GM19397 (cell line): ENCODE data around the gene HIBCH.
"Not testable (repeated sequence)": the region's sequence is repeated elsewhere in the genome, so short reads cannot be mapped to it uniquely, and the experiment has no call there.

ENCODE experiments used
- ATAC-seq: cut with Tn5 transposase; IDR thresholded peaks from one replicate; pipeline ENCODE4 v1.9.1; 2021; ENCODE audit warnings: mild to moderate bottlenecking, moderate library complexity; ENCODE audit not compliant: unreplicated experiment

The HIBCH gene

DNA sequence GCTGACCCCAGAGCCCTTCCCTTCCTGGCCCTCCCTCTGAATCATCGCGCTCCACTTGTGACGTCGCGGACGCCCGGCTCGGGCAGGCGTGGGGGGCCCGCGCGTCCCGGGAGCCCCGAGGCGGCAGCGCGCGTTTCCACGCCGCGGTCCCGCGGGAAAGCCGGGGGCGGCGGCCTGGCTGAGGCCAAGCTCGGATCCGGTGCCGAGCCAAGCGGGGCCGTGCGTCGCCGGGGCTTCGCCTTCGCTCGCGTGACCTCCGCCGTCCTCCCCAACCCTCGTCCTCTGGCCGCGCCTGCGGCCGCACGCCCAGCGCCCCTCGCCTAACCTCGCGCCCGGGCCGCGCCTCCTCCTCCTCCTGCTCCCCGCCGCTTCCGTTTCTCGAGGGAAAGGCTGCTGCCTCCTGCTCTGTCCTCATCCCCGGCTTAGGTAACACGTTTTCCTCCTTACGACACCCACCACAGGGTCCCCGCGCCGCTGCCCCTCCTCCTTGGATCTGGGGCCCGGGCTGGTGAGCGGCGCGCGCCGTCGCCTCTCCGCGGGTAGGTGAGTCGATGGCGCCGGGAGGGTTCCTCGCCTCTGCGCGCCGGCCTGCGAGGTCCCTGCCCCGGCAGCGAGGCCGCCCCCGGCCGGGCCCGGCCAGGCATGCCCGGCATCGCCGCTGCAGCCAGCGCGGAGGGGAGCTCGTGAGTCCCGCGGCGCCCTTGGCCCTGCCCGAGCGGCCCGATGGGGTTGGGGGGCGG lies 24.1 kb upstream of the HIBCH start, which contains the start of gene INPP1:
TSS of gene INPP1 (plus strand) at position 54 of the 740 bp plus-strand sequence. CDS start 16,514 bp downstream, outside the sequence.
- peak; percentile 67 for ATAC-seq

- ATAC-seq: peak; percentile 32
These were observed 23.5 kb upstream of the HIBCH start for GRCh38 chr2:190343089-190343535.

DNA sequence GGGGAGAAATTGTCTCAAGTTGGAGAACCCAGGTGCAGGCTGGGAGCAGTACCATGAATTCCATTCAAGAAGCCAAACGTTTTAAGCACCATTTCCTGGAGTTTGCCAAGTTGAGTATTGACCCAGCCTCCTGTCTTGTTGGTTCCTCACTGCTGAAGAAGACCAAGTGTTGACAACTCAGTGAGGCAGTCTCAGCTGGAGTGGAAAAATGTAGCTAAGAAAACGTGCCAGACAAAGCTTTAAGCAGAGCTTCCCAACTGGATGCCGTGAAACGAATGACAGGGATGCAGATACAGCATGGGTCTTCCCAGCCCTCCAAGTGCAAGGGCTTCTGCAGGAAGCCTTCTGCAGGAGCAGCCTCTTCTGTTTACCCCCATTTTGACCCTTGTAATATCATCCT lies 23.0 kb upstream of the HIBCH start:
- no peak for ATAC-seq

GRCh38 chr2:190340369-190340768 lies 20.7 kb upstream of the HIBCH start:
- no peak for ATAC-seq

DNA sequence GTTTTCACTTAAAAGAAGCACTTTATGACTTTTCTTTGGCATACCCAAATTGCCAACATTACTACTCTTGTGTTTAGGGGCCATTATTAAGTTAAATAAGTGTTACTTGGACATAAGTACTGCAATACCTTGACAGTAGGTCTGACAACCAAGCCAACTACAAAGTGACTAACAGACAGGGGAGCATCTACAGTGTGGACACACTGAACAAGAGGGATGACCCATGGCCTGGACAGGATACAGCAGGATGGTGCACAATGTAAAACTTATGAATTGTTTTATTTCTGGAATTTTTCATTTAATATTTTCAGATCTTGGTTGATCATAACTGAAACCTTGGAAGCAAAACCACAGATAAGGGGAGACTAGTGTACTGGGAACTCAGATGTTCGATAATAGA lies 19.8 kb upstream of the HIBCH start:
- no peak for ATAC-seq

GRCh38 chr2:190338453-190338852 lies 18.8 kb upstream of the HIBCH start:
- ATAC-seq: no peak

- ATAC-seq: no peak
These were observed 16.8 kb upstream of the HIBCH start for GRCh38 chr2:190336420-190336819.

DNA sequence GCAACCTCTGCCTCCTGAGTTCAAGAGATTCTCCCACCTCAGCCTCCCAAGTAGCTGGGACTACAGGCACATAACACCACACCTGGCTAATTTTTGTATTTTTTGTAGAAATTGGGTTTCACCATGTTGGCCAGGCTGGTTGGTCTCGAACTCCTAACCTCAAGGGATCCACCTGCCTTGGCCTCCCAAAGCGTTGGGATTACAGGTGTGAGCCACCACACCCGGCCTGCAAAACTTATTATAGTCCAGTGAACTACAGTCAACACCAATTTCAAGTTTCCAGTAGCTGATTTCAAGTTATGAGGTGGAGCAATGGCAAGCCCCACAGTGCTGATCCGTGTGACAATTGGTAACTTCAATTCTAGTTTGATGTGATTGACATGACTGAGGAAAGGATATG lies 16.0 kb upstream of the HIBCH start:
- not testable (repeated sequence) for ATAC-seq

- ATAC-seq: no peak
These were observed 15.6 kb upstream of the HIBCH start for GRCh38 chr2:190335225-190335559.

- ATAC-seq: no peak
These were observed 15.0 kb upstream of the HIBCH start for GRCh38 chr2:190334479-190335224.

DNA sequence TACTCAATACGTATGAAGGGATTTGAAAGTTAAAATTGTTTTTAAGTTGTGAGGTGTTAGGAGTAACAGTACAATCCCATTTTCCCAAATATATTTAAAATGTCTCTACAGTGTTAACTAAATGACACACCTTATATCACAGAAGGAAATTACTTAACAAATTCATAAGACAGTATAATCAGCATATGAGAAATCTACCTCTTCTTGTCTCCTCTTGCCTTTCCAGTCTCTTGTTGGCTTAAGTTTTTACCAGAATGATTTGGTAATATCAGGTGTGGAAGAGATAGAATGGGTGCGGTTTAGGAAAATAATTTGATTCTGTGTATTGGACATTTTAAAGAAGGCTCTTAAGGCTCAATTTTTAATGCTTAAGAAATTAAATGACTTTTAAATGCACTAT lies 14.3 kb upstream of the HIBCH start:
- ATAC-seq: no peak

DNA sequence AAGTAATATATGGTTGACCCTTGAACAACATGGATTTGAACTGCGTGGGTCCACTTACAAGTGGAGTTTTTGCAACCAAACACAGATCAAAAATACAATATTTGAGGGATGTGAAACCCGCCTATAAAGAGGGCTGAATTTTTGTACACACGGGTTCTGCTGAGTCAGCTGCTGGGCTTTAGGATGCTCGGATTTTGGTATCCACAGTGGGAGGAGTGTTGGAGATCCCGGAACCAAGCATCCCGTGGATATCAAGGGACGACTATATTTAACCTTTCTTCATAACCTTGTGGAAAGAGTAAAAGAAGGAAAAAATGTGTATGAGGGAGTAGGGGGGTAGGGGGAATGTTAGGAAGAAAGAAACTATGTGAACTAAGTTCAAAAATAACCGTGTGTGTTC lies 13.8 kb upstream of the HIBCH start:
- no peak for ATAC-seq

GRCh38 chr2:190328573-190329147 lies 9.0 kb upstream of the HIBCH start:
- no peak for ATAC-seq

GRCh38 chr2:190327867-190328572 lies 8.4 kb upstream of the HIBCH start:
- no peak for ATAC-seq

- ATAC-seq: no peak
These were observed 6.0 kb upstream of the HIBCH start for GRCh38 chr2:190325588-190325987.

DNA sequence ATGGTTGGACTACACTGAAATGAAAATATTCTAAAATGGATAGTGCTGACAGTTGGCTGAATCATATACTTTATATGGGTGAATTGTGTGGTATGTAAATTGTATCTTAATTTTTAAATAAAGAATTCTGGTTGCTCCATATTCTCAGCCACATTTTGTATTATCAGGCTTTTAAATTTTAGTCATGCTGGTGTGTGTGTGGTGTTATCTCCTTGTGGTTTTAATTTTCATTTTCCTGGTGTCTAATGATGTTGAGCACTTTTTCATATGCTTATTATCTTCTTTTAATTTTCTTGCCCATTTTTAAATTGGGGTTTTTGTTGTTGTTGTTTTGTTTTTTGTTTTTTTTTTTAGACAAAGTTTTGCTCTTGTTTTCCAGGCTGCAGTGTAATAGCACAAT lies 3.8 kb upstream of the HIBCH start:
- ATAC-seq: no peak

DNA sequence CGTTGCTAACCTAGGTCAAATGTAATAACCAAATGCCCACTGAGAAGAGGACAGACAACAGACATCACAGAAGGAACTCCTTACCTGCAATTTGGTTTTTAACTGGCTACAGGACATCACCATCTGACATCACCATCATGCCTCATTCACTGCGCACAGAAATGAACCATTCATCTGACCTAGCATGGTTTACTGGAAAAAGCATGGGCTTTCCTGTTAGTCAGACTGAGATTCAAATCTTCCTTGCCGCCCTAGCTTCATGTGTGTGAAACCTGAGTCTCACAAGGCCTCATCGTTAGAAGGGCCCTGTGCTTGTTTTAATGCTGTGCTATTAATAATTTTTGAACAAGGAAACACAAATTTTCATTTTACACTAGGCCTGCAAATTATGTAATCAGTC lies 1.1 kb upstream of the HIBCH start:
- no peak for ATAC-seq

DNA sequence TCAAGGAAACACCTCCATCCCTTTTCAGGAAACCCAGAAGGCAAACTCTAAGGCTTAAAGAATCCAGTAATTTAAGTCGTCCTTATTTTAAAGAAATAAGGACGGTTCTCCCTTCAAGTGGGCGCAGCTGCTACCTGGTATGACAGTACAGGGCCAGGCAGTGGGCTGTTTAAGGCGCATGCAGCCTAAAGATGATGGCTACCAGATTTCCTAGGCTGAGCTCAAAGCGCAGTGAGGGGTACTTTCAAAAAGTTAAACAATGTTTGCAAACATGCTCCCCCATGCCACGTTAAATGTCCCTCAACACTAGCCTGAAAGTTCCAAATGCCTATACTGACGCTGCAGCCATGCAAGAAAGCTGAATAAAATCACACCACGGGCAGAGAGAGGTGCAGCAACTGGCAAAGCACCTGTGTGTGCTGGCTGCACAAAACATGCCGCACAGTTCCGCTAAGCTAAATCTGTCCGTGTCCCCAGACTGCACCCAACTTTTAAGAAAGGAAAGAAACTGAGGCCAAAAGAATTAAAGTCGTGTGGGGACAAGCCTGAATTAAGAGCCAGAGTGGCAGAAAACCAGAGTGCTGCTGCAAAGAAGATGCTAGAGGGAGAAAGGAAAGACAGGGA lies 583 bp downstream of the HIBCH start:
- peak; percentile 32 for ATAC-seq

DNA sequence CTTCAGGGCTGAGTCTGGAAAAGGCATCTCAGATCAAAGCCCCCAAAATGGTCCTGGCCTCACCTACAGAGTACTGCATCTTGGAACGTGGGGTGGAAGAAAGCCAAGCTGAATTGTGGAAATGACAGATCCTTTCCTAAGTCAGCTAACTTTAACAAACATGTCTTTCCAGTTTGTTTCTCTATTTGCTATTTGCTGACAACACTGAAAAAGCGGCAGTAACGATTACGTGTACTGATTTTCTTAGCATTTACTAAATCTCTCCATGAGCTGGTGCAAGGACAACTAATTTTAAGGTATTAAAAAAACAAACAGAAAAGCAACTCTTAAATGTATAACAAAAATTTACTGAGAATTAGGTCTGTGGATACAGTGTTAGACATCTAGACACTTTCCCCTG lies 1.1 kb downstream of the HIBCH start:
- ATAC-seq: no peak

DNA sequence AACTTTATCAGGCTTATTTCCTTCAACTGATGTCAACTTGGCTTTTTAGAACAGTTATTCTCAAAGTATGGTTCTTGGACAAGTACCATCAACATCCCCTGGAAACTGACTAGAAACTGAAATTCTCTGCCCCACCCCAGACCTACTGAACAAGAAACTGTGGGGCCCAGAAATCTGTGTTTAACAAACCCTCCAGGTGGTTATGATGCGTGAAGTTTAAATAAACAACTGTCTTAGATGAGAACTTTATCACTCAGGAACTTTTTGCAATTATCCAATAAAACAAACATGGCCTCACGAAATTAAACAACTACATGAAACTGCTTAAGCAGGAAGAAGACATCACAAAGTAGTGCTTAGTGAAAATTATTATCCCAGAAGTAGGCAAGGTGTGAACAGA lies 4.4 kb downstream of the HIBCH start:
- ATAC-seq: no peak

DNA sequence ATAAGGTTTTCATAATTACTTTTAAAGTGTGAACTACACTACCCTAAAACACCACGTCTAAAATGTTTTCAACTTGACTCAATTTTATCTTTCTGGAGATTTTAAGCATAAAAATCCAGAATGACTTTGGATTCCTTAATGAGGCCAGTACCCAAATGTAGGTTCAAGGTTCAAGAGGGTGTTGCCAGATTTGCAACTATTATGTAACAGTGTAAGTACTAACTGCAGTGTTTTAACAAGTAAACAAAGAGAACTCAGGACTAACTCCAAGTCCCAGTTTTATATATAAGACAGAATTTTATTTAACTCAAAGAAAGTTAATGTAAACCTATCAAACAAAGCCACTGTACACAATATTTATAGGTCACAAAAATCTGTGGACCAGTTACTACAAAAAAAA lies 5.7 kb downstream of the HIBCH start:
- no peak for ATAC-seq
